K562 (cell line): Measurements from ENCODE around the gene ENTREP1. TPM values are rescaled to one million over a fixed set of nuclear protein-coding genes. Genes with fewer than 3 reads are reported as not detected.

ENCODE experiments used
- ATAC-seq: fragments of 200-7000 bp; cut with Tn5 transposase; 3 replicates; pipeline ENCODE4 v1.9.1; 2020; ENCODE audit warnings: moderate library complexity
- BruUV-seq: library from RNA; stranded (reverse); fragments of 400-500 nt; replicated peaks from 2 replicates; lab custom pipeline; 2021; lab: Mats Ljungman, UMichigan
- CTCF ChIA-PET: fragments of 300-600 bp; formaldehyde crosslinking; extraction: SDS; loops from one replicate; lab custom pipeline; 2021; ENCODE audit warnings: low intra/inter-chr PET ratio; lab: Yijun Ruan, JAX
- POLR2A ChIA-PET: fragments of 300-600, 350-650 bp; sonication (Branson Sonifier 250); formaldehyde crosslinking; extraction: SDS; loops from one replicate; lab custom pipeline; 2021; ENCODE audit warnings: antibody characterized with exemption, inconsistent platforms; lab: Yijun Ruan, JAX
- DNase-seq, 4 experiments: peaks; one replicate each; pipeline versions ENCODE4 v3.0.0 to v3.0.0-alpha.2; 2011 to 2018; ENCODE audit warnings: low spot score in 3 of 4, mixed read lengths in 3 of 4; ENCODE audit errors: extremely low read depth in 1 of 4
- FAIRE-seq: peaks from 2 replicates; lab custom pipeline; 2011; peaks lifted over from hg19 to GRCh38; lab: Jason Lieb, UNC
- H2AFZ ChIP-seq: 2 replicates; pipeline ENCODE4 v1.6.0; 2011; ENCODE audit warnings: low read depth, low read length, control low read depth, inconsistent platforms
- H3K27ac ChIP-seq: fragments of 200-600 bp; 3 replicates; pipeline ENCODE4 v1.8.0; 2011; ENCODE audit warnings: low read depth, mild to moderate bottlenecking, control low read depth, inconsistent platforms, low read length, moderate library complexity, mixed read lengths; ENCODE audit errors: extremely low read depth
- H3K27me3 ChIP-seq, 2 experiments: fragments of 300-600 bp in 1 of 2; 2 replicates in 1 of 2; 3 replicates in 1 of 2; pipeline versions ENCODE4 v1.6.0 to v1.8.0; 2011; ENCODE audit warnings: inconsistent platforms in 2 of 2, low read length in 2 of 2, mild to moderate bottlenecking in 1 of 2, mixed read lengths in 1 of 2, moderate library complexity in 1 of 2; ENCODE audit not compliant: control insufficient read depth in 2 of 2, insufficient read depth in 2 of 2
- H3K36me3 ChIP-seq: fragments of 300-600 bp; 3 replicates; pipeline ENCODE4 v1.8.0; 2011; ENCODE audit warnings: mild to moderate bottlenecking, low read length, inconsistent platforms; ENCODE audit not compliant: control insufficient read depth, insufficient read depth
- H3K4me1 ChIP-seq, 2 experiments: fragments of 200-600 bp in 1 of 2; replicated peaks in 1 of 2; 2 replicates in 1 of 2; 3 replicates in 1 of 2; pipeline versions ENCODE4 v1.5.1 to v1.8.0; 2011; ENCODE audit warnings: inconsistent platforms in 2 of 2, low read length in 2 of 2, mild to moderate bottlenecking in 1 of 2, mixed read lengths in 1 of 2, moderate library complexity in 1 of 2; ENCODE audit not compliant: control insufficient read depth in 2 of 2, insufficient read depth in 2 of 2
- H3K4me2 ChIP-seq: 2 replicates; pipeline ENCODE4 v1.6.1; 2011; ENCODE audit warnings: low read length, control low read depth, inconsistent platforms, mixed read lengths; ENCODE audit not compliant: insufficient read depth
- H3K4me3 ChIP-seq: fragments of 200-600 bp; sonication (generic), shearing (Covaris generic); 2 replicates; pipeline ENCODE4 v1.5.1; 2016; ENCODE audit warnings: control low read depth, inconsistent platforms
- H3K79me2 ChIP-seq: fragments of 200-600 bp; 3 replicates; pipeline ENCODE4 v1.8.0; 2011; ENCODE audit warnings: low read length, inconsistent platforms; ENCODE audit not compliant: control insufficient read depth, insufficient read depth
- H3K9ac ChIP-seq, 2 experiments: 2 replicates each; pipeline versions ENCODE4 v1.6.0 to v1.6.1; 2011; ENCODE audit warnings: low read depth in 2 of 2, low read length in 2 of 2, control low read depth in 1 of 2, inconsistent platforms in 1 of 2, mild to moderate bottlenecking in 1 of 2, mixed read lengths in 1 of 2; ENCODE audit not compliant: insufficient read depth in 1 of 2
- H3K9me1 ChIP-seq: one replicate; pipeline ENCODE4 v1.6.0; 2011; ENCODE audit warnings: inconsistent platforms, mild to moderate bottlenecking, low read length, moderate library complexity; ENCODE audit not compliant: control insufficient read depth, insufficient read depth
- H3K9me3 ChIP-seq: replicated peaks from 2 replicates; pipeline ENCODE4 v1.5.1; 2011; ENCODE audit warnings: low read depth, low read length, inconsistent platforms; ENCODE audit not compliant: control insufficient read depth, insufficient read depth
- H4K20me1 ChIP-seq: replicated peaks from 2 replicates; pipeline ENCODE4 v1.6.1; 2011; ENCODE audit warnings: low read length, inconsistent platforms, mixed read lengths; ENCODE audit not compliant: control insufficient read depth, insufficient read depth
- BCOR ChIP-seq: fragments of 450-650 bp; IDR thresholded peaks from 2 replicates; pipeline ENCODE4 v1.6.1; 2016
- BRF2 ChIP-seq: IDR thresholded peaks from 3 replicates; pipeline ENCODE4 v1.6.1; 2011; ENCODE audit warnings: borderline replicate concordance, mild to moderate bottlenecking; ENCODE audit not compliant: insufficient read length, insufficient read depth
- CBFA2T3 ChIP-seq: fragments of 450-650 bp; IDR thresholded peaks from 2 replicates; pipeline ENCODE4 v1.6.1; 2017
- CBFB ChIP-seq: sonication (generic); formaldehyde crosslinking; IDR thresholded peaks from 2 replicates; pipeline ENCODE4 v1.4.0; 2020; ENCODE audit warnings: mild to moderate bottlenecking, missing genetic modification reagents
- CXXC5 ChIP-seq: fragments of 250-450 bp; sonication (Bioruptor Pico); IDR thresholded peaks from 2 replicates; pipeline ENCODE4 v1.8.0; 2022; ENCODE audit warnings: inconsistent platforms, mild to moderate bottlenecking, moderate library complexity
- MED1 ChIP-seq: sonication (generic); formaldehyde crosslinking; IDR thresholded peaks from 2 replicates; pipeline ENCODE4 v1.8.1; 2023; ENCODE audit warnings: missing genetic modification reagents, borderline replicate concordance
- ZNF23 ChIP-seq: fragments of 250-450 bp; sonication (Bioruptor Pico); IDR thresholded peaks from 2 replicates; pipeline ENCODE4 v1.4.0; 2020; ENCODE audit warnings: mild to moderate bottlenecking
- WGBS: fragments of 100-300 bp; shearing (Covaris generic); methylation state at CpG from one replicate; pipeline ENCODE4 v1.1.6; 2016; ENCODE audit warnings: low coverage, mixed read lengths; ENCODE audit not compliant: insufficient coverage; ENCODE audit errors: missing lambda C conversion rate; 5-methylcytosine and 5-hydroxymethylcytosine counted together
- in situ Hi-C: fragments of 300-500 bp; cut with MboI; formaldehyde crosslinking; loops from 4 replicates; pipeline ENCODE4 v1.15.0; 2018; ENCODE audit warnings: inconsistent platforms, mixed read lengths
- intact Hi-C: fragments of 100-400 bp; cut with micrococcal nuclease; formaldehyde crosslinking; loops from 2 replicates; pipeline ENCODE4 v1.14.2; 2022
- polyA plus RNA-seq, 8 experiments: library from polyadenylated mRNA; depleted of rRNA in 4 of 8; stranded (reverse) in 5 of 8; unstranded in 3 of 8; fragments of >200 nt; fragmentation: Nextera tagmentation in 2 of 8; fragmentation: Illumina TruSeq in 1 of 8; extraction: Ambion mirVana in 2 of 8; extraction: Trizol in 1 of 8; gene quantifications; 2 replicates each; pipeline versions ENCODE4 v1.2.1 to v1.2.3, GENCODE V29; 2011 to 2014; ENCODE audit warnings: inconsistent platforms in 1 of 8, missing spikeins in 1 of 8
- total RNA-seq, 7 experiments: library from RNA; depleted of rRNA in 6 of 7; stranded (reverse); fragments of >200 nt in 6 of 7; fragmentation: Illumina TruSeq in 2 of 7; extraction: Trizol in 2 of 7; gene quantifications; 2 replicates each; pipeline versions ENCODE4 v1.2.1 to v1.2.3, GENCODE V29; 2011 to 2021; ENCODE audit warnings: low replicate concordance in 1 of 7
- TF ChIP-seq, protein P1 (sequence below): fragments of 250-450 bp; sonication (Bioruptor Pico); IDR thresholded peaks from 2 replicates; pipeline ENCODE4 v1.5.0; 2021

ENTREP1 gene
- total and polyA plus RNA-seq, 9 of the 15 experiments (the other 6 are each of a cell fraction or from before 2014, with no cell fraction given), result not detected

DNA sequence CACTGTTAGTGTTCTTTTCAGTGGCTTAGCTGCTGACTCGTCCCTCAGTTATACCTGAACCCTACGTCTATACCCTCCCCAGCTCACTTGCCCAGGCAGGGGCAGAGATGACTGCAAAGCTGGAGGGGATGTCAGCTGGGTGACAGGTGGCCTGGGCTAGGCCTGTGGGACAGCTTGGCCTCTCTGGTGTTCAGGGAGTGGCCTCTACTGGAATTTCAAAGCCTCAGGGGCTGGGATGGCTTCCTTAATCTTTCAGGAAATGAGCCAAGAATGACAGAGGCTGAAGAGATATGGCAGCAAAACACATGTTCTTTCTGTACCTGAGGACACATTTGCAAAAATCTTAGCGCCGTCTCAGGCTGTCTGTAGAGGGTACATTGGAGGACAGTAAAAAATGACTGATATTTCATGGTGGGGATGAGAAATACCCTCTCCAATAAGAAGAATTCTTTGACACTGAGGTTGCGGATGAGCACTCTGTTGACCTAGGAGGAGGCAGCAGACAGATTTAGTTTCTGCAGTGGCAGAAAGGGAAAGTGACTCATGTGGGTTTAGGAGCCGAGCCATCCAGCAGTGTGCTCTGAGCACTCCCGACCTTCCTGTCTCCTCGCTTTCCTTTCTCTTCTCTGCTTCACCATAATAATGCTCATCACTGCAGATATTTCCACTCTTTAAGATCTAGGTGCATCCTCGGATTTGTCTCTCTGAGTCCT lies 54.4 kb downstream of the ENTREP1 start:
- Histone ChIP-seq H3K27ac (no peak overlapping the region), H3K9ac (no peak overlapping the region), H3K79me2 (no peaks in the 10 kb centered on the region), H2AFZ (no peak overlapping the region), H4K20me1 (no peaks in the 10 kb centered on the region), H3K9me3 (no peaks in the 10 kb centered on the region), H3K4me2 (no peak overlapping the region), H3K4me1 (no peaks in the 10 kb centered on the region), H3K36me3 (no peaks in the 10 kb centered on the region), H3K27me3 (peaks cover 8 to 35% of the 10 kb centered on the region in 2 experiments), H3K9me1 (no peaks in the 10 kb centered on the region), H3K4me3 (no peak overlapping the region)
- intact Hi-C loops, result no loop called here
- FAIRE-seq (no peak), DNase-seq (no peak), ATAC-seq (no peak)
- BruUV-seq, result no TSS peak
- in situ Hi-C loops, result no loop called here
- POLR2A ChIA-PET, result interaction anchor here (0.6 to 0.9 kb wide), 3 partner anchors 15 to 1730 kb away, joined by 3 to 4 read pairs (median 3); no protein-coding TSS in a partner anchor
- CTCF ChIA-PET, result no interaction called here
- no peak for TF ChIP-seq ZNF23 (CRISPR knock-in tag)
- no peak for TF ChIP-seq MED1
- no peak for TF ChIP-seq CXXC5 (CRISPR knock-in tag)
- TF ChIP-seq BRF2, result no peak
- TF ChIP-seq CBFB (CRISPR knock-in tag), result no peak
- TF ChIP-seq BCOR, result no peak
- TF ChIP-seq CBFA2T3, result no peak
- TF ChIP-seq, protein P1, sequence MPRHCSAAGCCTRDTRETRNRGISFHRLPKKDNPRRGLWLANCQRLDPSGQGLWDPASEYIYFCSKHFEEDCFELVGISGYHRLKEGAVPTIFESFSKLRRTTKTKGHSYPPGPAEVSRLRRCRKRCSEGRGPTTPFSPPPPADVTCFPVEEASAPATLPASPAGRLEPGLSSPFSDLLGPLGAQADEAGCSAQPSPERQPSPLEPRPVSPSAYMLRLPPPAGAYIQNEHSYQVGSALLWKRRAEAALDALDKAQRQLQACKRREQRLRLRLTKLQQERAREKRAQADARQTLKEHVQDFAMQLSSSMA (CRISPR knock-in tag), result no peak
- WGBS, result 2% methylated on average over 8 of the region's 9 CpGs
